ENCODE measurements around the gene GLYATL1. TPM values are rescaled to one million over a fixed set of nuclear protein-coding genes. Genes with fewer than 3 reads are reported as not detected.

GLYATL1 gene
- total RNA-seq: not detected in 2 replicates
- polyA plus RNA-seq (2012): not detected

- no peak for DNase-seq (ENCODE audit: low read depth)
These were observed at the start of gene GLYATL1 for GRCh38 chr11:58939277-58939676. Gene GLYATL1 (plus strand): TSS chr11:58939488. CDS start chr11:58947088, 7,600 bp downstream.

GRCh38 chr11:58893899-58894298 is 45.4 kb upstream of the GLYATL1 start:
- DNase-seq (ENCODE audit: low read depth): no peak

GRCh38 chr11:58898106-58898505 is 41.2 kb upstream of the GLYATL1 start:
- peak; percentile 35 for DNase-seq (ENCODE audit: low read depth)

- peak; percentile 50 for DNase-seq (ENCODE audit: low read depth)
These were observed 38.5 kb upstream of the GLYATL1 start for GRCh38 chr11:58900479-58901420.

- peak; percentile 17 for DNase-seq (ENCODE audit: low read depth)
These were observed 36.4 kb upstream of the GLYATL1 start for GRCh38 chr11:58902881-58903280.

GRCh38 chr11:58905011-58905720 is 34.1 kb upstream of the GLYATL1 start:
- DNase-seq (ENCODE audit: low read depth): peak; percentile 14

GRCh38 chr11:58905721-58906547 is 33.4 kb upstream of the GLYATL1 start:
- peak; percentile 80 for DNase-seq (ENCODE audit: low read depth)

- DNase-seq (ENCODE audit: low read depth): no peak
These were observed 31.5 kb upstream of the GLYATL1 start for GRCh38 chr11:58907780-58908179.

- DNase-seq (ENCODE audit: low read depth): no peak
These were observed 27.2 kb upstream of the GLYATL1 start for GRCh38 chr11:58912124-58912523.

- DNase-seq (ENCODE audit: low read depth): no peak
These were observed 25.6 kb upstream of the GLYATL1 start for GRCh38 chr11:58913685-58914084.

- DNase-seq (ENCODE audit: low read depth): no peak
These were observed 24.3 kb upstream of the GLYATL1 start for GRCh38 chr11:58914821-58915543.

GRCh38 chr11:58916637-58917036 is 22.7 kb upstream of the GLYATL1 start:
- no peak for DNase-seq (ENCODE audit: low read depth)

GRCh38 chr11:58917159-58917783 is 22.0 kb upstream of the GLYATL1 start:
- no peak for DNase-seq (ENCODE audit: low read depth)

GRCh38 chr11:58919561-58919960 is 19.7 kb upstream of the GLYATL1 start:
- DNase-seq (ENCODE audit: low read depth): no peak

GRCh38 chr11:58919980-58920379 is 19.3 kb upstream of the GLYATL1 start:
- DNase-seq (ENCODE audit: low read depth): no peak

- no peak for DNase-seq (ENCODE audit: low read depth)
These were observed 17.4 kb upstream of the GLYATL1 start for GRCh38 chr11:58921778-58922390.

- DNase-seq (ENCODE audit: low read depth): no peak
These were observed 16.8 kb upstream of the GLYATL1 start for GRCh38 chr11:58922479-58922878.

- DNase-seq (ENCODE audit: low read depth): peak; percentile 30
These were observed 15.9 kb upstream of the GLYATL1 start for GRCh38 chr11:58923300-58923788.

GRCh38 chr11:58924230-58924629 is 15.1 kb upstream of the GLYATL1 start:
- no peak for DNase-seq (ENCODE audit: low read depth)

GRCh38 chr11:58926251-58926650 is 13.0 kb upstream of the GLYATL1 start:
- DNase-seq (ENCODE audit: low read depth): no peak
